Measurements from ENCODE around the gene B4GALT5.

The B4GALT5 gene

GRCh38 chr20:49635166-49635565, 78.5 kb downstream of the B4GALT5 start:
- no peak for TF ChIP-seq CTCF (IDR thresholded peaks at IDR 0.05; ENCODE audit: extremely low read depth, missing control alignments)
- no peak for DNase-seq (ENCODE audit: low spot score)

DNA sequence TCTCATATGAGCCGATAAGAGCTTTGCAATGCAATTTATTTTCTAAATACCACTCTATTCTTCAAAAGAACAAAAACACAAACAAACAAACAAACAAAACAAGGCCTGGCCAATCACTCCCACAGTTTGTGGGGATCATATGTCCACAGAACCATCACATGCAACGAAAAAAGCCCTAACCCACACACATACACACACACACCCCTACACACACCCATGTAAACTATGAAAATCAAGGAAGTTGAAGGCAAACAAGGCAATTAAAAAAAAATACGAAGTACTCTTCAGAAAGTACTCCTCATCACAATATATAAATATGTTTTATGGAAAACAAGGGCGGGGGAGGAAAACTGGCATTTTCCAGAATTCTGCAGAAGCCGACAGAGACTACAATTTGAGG, 79.6 kb downstream of the B4GALT5 start:
- DNase-seq (ENCODE audit: low spot score), result no peak
- TF ChIP-seq CTCF (IDR thresholded peaks at IDR 0.05; ENCODE audit: extremely low read depth, missing control alignments), result no peak

GRCh38 chr20:49633643-49634042, 80.0 kb downstream of the B4GALT5 start:
- no peak for DNase-seq (ENCODE audit: low spot score)
- no peak for TF ChIP-seq CTCF (IDR thresholded peaks at IDR 0.05; ENCODE audit: extremely low read depth, missing control alignments)

- DNase-seq (ENCODE audit: low spot score), result no peak
- TF ChIP-seq CTCF (IDR thresholded peaks at IDR 0.05; ENCODE audit: extremely low read depth, missing control alignments), result no peak
These were observed 80.7 kb downstream of the B4GALT5 start for GRCh38 chr20:49633023-49633422.

DNA sequence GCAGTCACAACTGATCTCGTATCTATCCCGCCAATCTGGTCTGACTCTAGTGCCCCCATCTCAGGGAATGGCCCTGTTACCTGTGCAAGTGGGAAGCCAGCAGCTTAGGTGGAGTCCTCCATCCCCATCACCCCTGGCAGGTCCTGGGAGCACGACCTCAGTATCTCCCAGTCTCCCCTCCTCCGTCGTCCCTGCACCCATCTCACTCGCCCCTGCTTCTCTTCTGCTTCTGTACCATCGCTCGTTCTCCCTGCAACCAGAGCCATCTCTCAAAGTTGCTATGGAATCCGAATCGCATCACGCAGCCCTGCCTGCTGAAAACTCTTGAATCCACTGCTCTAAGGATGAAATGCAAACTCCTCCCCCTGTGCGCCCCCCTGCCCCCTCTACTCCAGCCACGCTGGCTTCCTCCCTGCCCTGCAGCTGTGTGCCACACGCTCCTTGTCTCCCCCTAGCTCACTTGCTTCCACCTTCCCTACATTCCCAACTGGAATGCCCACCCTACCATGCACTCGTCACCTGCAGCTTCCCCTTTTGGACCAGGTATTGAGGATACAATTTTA, 81.7 kb downstream of the B4GALT5 start:
- TF ChIP-seq CTCF (IDR thresholded peaks at IDR 0.05; ENCODE audit: extremely low read depth, missing control alignments), result no peak
- no peak for DNase-seq (ENCODE audit: low spot score)

DNA sequence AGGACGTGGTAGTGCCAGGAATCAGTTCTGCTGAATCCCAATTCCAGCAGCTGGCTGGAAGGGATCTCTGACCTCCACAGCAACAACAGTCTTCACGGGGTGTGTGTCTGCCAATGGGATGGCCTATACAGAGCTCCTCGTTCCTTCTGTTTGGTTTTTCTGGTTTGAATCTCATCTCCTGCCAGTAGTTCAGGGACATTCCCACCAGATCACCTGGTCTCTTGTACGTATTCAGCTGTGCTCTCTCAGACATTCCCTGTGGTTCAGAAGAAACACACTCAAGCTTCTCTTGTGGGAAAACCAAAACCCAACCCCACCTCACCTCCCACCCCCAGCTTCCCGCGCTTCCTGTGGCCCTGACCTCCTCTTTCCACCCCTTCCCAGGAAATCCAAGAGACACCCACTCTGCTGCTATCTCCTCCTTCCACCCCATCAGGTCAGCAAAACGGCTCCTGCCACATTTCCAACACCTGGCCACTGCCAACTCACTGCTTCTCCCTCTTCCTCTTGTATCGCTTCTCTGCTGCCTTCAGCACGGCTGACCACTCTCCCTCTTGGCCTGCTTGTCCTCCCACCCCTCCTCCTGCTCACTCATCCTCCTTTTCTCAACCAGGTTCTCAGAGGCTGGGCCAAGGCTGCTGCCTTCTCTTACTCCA, 82.5 kb downstream of the B4GALT5 start:
- TF ChIP-seq CTCF (IDR thresholded peaks at IDR 0.05; ENCODE audit: extremely low read depth, missing control alignments), result no peak
- DNase-seq (ENCODE audit: low spot score), result peak; percentile 57

DNA sequence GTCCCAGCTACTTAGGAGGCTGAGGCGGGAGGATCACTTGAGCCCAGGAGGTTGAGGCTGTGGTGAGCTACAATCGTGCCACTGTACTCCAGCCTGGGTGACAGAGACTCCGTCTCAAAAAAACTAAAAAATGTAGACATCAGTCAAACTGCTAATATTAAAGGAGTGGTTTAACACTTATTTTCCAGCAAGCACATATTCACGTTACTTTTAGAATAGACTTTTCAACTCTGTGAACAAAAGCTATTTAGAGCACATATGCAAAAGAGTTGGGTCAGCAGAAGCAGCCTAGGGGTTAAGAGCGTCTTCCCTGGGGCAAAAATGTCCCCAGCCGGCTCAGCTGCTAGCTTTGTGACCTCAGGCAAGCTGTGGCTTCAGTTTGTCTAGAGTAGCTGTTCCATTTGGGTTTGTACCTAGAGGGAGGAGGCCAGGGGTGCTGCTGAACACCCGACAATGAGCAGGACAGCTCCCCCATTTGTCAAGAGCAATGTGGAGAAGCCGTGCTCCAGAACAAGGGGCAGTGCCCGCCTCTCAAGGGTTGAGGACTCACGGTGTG, 83.2 kb downstream of the B4GALT5 start:
- DNase-seq (ENCODE audit: low spot score), result peak; percentile 77
- no peak for TF ChIP-seq CTCF (IDR thresholded peaks at IDR 0.05; ENCODE audit: extremely low read depth, missing control alignments)
